HEK293T (cell line): ENCODE measurements around the gene ARHGAP26.

ENCODE experiments used
- ARNT ChIP-seq: fragments of 450-650 bp; IDR thresholded peaks from 2 replicates; pipeline ENCODE4 v1.6.1; 2017; ENCODE audit warnings: mild to moderate bottlenecking
- BHLHE40 ChIP-seq: fragments of 450-650 bp; IDR thresholded peaks from 2 replicates; pipeline ENCODE4 v1.6.1; 2016; ENCODE audit warnings: mild to moderate bottlenecking, moderate library complexity, borderline replicate concordance
- ELF4 ChIP-seq: fragments of 450-650 bp; IDR thresholded peaks from 2 replicates; pipeline ENCODE4 v1.6.1; 2017; ENCODE audit warnings: antibody characterized with exemption
- FOXK2 ChIP-seq: fragments of 450-650 bp; IDR thresholded peaks from 2 replicates; pipeline ENCODE4 v1.6.1; 2016; ENCODE audit warnings: mild to moderate bottlenecking
- HDGF ChIP-seq: fragments of 450-650 bp; IDR thresholded peaks from 2 replicates; pipeline ENCODE4 v1.6.1; 2017; ENCODE audit warnings: antibody characterized with exemption, borderline replicate concordance
- NFRKB ChIP-seq: fragments of 450-650 bp; IDR thresholded peaks from 2 replicates; pipeline ENCODE4 v1.6.1; 2016; ENCODE audit warnings: mild to moderate bottlenecking, moderate library complexity
- SP1 ChIP-seq: fragments of 450-650 bp; IDR thresholded peaks from 2 replicates; pipeline ENCODE4 v1.6.1; 2017
- TARDBP ChIP-seq: fragments of 450-650 bp; IDR thresholded peaks from 2 replicates; pipeline ENCODE4 v1.6.1; 2016
- ZNF384 ChIP-seq: fragments of 450-650 bp; IDR thresholded peaks from 2 replicates; pipeline ENCODE4 v1.6.1; 2016
- TF ChIP-seq, protein P1 (sequence below): fragments of 450-650 bp; IDR thresholded peaks from 2 replicates; pipeline ENCODE4 v1.6.1; 2016

DNA sequence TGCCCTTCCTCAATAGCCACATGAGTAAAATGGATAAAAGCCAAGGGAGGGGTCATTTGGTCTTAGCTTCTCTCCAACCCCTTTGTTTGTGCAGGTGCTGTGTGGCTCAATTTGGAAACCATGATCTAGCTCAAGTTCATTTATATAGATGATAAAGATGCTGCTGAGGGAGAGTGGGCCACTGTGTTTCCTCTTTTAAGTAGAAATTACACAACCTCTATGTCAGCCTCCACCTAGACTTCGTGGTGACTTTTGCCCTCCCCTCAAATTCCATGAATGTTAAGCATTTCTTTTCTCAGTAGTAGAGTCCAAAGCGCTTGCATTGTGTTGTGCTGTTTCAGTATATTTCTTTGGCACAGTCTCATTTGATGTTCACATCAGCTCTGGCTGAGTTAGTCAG is 241.4 kb downstream of the ARHGAP26 start:
- no peak for TF ChIP-seq SP1
- TF ChIP-seq HDGF, result no peak
- no peak for TF ChIP-seq BHLHE40
- TF ChIP-seq ARNT, result no peak
- TF ChIP-seq, protein P1, sequence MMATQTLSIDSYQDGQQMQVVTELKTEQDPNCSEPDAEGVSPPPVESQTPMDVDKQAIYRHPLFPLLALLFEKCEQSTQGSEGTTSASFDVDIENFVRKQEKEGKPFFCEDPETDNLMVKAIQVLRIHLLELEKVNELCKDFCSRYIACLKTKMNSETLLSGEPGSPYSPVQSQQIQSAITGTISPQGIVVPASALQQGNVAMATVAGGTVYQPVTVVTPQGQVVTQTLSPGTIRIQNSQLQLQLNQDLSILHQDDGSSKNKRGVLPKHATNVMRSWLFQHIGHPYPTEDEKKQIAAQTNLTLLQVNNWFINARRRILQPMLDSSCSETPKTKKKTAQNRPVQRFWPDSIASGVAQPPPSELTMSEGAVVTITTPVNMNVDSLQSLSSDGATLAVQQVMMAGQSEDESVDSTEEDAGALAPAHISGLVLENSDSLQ, result no peak
- no peak for TF ChIP-seq ZNF384
- no peak for TF ChIP-seq TARDBP
- no peak for TF ChIP-seq ELF4
- TF ChIP-seq FOXK2, result no peak
- TF ChIP-seq NFRKB, result no peak
